ENCODE measurements around the gene C19orf81.

Gene C19orf81

DNA sequence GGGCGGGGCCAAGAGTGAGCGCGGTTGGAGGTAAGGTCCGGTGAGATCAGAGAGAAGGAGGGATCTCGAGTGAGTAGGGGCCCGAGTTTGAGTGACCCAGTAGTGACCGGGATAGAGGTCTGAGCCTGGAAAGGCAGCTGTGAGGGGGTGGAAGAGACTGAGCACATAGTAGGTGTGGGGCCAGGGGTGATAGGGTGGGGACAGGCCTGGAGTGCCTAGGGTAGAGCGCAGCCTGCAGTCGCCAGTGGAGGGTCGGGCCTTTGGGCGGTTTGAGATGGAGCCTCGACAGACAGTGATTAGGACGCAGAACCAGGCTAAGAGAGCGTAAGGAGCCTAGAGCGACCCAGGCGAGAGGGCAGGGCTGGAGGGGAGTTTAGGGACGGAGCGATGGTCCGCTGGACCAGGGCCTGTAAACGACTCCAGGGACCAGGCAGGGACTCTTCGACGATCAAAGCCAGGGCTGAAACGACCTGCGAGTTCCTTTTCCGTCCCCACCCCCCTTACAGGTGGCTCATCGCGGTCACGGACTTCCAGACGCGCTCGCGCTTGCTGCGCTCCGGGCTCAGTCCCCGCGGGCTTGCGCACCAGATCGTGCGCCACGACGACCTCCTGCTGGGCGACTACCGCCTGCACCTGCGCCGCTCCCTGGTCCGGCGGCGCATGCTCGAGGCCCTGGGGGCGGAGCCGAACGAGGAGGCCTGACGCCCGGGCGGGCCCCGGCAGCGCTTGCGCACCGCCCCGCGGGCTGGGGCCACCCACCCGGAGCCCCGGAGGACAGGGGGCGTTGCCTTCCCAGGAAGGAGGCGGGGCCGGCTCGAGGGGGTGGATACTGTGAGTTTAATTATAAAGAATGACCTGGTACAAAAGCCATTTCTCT is 9.4 kb downstream of the C19orf81 start:
- peak; percentile 39 to 62 (median 48) for DNase-seq (ENCODE audit: low read depth in 2 of 3, low spot score in 1 of 3)

DNA sequence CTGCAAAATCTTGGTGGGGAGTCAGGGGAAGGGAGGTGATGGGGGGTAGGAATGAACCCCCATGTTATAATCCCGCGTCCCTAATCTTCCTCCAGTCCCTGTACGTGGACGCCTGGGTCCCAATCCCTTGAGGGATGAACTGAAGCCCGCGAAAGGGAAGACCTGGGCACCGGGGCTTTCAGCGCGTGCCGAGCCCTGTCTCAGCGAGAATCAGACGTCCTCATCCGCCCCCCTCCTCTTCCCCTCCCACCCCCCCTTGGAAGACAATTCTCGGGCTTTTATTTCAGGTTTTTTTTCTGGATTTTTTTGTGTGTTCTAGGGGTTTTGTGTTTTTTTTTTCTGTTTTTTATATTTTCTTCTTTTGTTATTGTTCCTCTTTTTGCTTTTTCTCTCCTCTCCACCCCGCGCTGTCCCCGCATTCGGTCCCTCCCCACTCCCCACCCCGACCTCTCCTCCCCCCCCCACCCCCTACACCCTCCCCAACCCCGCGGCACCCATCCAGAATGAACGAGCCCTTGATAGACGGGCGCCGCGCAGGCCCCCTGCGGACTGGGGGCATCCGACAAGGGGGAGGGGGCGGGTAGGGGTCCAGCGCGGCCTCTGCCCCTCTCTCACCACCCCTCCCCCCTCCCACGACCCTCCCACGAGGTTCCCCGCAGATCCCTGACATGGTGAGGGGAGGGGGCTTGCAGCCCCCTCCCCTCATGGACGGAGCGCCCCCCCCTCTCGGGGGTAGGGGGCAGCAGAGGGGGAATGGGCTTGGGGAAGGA is 10.3 kb downstream of the C19orf81 start:
- DNase-seq (ENCODE audit: low read depth in 2 of 3, low spot score in 1 of 3) = no peak

DNA sequence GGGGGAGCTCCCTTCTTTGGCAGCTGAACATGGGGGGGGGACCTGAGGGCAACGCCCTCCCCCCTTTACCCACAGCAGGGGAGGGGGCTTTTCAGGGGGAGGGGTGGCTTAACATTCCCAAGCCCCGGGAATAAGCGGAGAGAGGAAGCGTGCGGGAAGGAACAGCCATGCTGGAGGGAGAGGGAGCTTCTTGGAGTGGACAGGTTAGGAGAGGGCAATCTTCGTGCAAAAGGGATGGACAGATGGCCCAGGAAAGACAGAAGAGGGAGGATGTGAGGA is 10.8 kb downstream of the C19orf81 start:
- DNase-seq (ENCODE audit: low read depth in 2 of 3, low spot score in 1 of 3) = no peak

DNA sequence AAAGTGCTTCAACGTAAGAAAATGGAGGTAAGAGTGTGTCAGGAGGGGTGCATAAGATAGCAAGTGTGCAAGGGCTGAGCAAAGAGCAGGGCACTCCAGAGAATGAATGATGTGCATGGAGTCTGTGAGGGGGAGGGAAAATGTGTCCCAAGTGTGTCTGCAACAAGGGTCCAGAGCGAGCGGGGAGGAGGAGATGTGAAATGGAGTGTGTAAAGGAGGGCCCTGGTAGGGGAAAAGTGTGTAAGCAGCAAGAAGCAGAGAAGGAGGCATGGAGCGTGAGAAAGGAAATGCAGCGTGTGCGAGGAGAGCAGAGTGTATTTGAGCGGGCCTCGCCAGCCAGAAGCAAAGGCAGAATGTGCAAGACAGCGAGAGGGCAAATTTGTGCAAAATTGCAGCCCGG is 11.8 kb downstream of the C19orf81 start:
- DNase-seq (ENCODE audit: low read depth in 2 of 3, low spot score in 1 of 3) = no peak

DNA sequence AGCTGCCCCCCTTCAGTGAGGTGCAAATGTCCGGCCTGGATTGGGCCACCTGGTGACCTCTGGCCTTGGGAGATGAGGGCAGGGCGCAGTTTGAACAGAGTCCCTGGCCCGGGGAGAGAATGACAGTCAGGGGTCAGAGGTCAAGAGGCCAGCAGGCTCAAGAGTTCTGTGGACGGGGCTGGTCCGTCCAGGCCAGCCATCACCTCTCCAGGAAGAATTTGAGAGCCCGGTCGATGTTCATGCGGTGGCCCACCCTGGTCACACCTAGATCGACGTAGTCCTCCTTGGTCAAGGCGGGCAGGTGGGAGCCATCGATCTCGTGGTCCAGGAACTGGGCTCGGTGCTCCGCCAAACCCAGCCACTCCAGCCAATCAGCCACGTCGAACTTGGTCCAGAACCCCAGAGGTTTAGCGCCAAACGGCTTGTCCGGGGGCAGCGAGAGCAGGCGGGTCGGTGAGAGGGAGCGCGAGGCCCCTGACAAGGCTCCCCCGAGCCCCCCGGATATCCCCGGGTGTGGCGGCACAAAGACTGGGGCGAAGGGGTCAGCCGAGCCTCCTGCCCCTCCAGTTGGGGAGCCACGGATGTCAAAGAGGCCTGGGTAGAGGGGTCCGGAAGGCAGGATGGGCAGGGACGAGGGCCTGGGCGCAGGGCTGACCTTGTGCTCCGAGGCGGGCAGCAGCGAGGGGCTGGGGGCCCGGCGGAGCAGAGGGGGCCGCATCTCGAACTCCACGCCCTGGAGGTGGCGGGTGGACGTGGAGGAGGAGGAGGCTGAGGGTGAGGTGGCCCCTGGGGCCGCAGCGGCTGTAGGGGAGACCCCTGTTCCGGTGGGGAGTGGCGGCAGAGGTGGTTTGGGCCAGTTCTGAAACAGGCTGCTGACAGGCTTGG is 12.8 kb downstream of the C19orf81 start:
- no peak for DNase-seq (ENCODE audit: low read depth in 2 of 3, low spot score in 1 of 3)

DNA sequence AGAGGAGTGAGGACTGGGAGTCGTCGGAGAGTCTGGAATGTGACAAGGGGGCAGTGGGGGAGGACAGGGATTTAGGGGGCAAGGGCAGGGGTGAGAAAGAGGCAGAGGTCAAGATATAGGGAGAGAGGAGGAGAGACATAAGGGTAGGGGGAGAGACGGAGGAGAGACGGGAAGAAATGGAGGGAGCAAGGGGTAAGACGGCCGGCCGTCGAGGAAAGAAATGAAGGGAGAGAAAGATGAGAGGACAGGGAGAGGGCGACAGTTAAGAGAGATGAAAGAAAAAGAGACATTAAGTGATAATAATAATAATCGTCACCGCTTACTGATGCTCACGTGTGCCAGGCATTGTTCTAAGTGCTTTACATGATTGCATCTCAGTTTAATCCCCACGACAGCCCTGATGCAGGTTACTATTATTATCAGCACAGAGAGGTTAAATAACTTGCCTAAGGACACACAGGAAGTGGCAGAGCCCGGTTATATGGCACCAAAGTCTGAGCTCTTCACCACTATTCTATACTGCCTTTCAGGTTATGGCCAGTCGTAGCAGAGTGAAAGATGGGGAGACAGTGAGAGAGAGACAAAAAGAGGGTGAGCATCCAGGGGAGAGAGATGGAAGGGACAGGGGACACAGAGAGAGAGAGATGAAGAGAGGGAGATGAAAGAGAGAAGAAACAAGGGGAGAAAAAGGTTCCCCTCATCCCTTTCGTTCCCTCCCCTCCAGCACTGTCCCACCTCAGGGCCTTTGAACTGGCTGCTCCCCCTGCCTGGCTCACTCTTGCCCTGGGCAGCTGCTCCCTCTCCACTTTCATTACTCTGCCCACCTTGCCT is 13.6 kb downstream of the C19orf81 start:
- DNase-seq (ENCODE audit: low read depth in 2 of 3, low spot score in 1 of 3) = no peak

DNA sequence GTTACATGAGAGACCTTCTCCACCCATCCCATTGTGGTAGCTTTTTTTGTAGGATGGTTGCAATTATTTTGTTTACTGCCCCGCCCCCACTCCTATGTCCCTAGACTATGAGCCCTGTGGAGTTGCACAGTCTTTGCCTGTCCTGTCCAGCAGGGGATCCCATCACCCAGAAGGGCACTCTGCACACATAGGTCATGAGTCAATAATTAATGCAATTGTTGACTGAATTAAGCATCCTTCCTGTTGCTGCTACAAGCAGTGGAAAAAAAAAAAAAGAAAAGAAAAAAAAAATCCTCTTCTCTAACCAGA is 14.2 kb downstream of the C19orf81 start:
- DNase-seq (ENCODE audit: low read depth in 2 of 3, low spot score in 1 of 3) = no peak

DNA sequence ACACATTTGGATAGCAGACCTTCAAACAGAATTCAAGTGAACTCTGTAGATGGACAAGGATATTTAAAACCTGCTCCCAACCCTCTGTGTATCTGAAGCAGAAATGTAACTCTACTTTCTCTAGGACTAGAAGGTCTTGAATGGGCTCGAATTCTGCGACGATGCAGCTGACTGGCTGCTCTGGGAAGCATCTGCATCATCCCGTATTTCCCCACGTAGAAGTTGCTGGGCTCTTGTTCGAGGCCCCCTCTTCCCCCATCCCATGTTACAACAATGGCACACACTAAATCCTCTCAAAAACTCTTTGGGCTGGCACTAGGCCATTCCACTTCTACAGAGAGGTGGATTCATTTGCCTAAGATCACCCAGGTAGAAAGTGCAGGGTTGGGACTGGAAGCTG is 15.0 kb downstream of the C19orf81 start:
- no peak for DNase-seq (ENCODE audit: low read depth in 2 of 3, low spot score in 1 of 3)

DNA sequence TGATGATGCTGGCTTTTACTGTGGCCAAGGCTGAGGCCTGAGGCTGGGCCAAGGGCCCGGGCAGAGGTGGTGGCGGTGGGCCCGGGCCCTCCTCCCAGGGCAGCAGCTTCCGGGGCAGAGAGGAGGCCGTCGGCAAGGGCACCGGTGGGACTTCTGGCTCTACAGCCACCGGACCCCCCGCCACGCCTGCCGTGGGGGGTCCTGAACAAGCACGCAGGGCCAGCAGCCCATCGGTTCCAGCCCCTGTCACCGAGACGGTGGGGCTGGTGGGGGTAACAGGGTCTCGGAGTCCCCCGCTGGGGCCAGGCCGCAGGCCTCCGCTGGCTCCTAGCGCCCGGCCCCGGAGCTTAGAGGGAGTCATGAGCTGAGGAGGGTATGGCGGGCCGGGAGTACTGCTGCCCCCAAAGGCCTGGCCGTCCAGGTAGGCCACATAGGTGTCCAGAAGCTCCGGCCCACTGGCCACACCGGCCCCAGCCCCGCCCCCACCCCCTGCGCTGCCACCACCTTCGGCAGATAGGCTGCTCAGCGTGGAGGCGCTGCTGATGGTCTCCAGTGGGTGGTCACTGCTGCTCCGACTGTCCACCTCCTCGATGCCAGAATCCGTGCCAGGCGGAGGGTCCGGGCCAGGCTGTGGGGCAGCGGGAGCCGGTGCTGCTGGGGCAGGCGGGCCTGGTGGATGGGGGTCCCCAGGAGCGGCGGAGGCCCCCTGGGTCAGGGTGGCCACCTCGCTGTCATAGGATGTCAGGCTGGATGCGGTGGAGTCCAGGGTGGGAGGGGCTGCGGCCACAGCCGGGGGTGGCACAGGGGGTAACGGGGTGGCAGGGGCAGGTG is 17.3 kb downstream of the C19orf81 start:
- no peak for DNase-seq (ENCODE audit: low read depth in 2 of 3, low spot score in 1 of 3)

DNA sequence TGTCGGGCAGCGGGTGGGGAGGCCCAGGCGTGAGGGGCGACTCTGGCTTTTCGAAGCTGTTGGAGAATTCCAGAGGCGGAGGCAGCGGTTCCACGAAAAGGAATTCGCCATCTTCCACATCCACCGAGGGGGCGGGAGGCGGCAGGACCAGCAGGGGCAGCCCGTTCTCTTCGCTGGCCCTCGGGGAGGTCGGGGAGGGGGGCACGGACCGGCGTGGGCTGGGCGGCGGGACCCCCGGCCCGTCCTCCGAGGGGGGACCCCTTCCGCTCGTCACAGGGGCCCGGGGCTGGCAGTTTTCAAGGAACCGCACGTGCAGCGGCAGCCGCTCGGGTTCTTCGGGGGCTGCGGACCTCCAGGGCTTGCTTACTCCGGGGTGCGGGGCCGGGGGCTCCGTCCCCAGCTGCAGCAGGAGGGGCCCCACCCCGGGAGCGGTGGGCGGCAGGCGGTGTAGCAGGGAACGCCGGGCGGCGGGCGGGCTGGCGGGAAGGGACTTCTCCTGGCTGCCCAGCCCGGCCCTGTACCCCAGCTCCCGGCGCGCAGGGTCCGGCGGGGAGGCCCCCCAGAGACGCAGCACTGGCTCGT is 18.0 kb downstream of the C19orf81 start:
- no peak for DNase-seq (ENCODE audit: low read depth in 2 of 3, low spot score in 1 of 3)

DNA sequence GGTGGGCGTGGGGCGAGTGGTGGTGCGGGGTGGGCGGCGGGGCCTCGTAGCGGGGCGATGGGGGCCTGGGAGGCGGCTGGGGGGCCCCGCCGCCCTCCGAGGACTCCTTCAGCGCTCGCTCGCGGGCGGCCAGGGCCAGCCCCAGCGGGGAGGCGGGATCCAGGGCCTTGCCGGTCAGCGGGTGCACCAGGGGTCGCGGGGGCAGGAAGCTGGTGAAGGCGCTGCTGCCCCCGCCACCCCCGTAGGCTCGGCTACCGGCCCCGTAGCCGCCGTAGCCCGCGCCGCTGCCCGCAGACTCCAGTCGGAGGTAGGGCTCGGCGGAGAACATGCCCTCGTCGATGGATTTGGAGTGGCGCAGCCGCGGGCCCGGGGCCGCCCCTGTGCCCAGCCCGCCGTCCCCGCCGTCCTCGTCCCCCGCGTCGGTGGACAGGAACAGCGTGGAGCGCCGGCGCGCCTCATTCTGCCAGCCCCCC is 18.6 kb downstream of the C19orf81 start:
- no peak for DNase-seq (ENCODE audit: low read depth in 2 of 3, low spot score in 1 of 3)

DNA sequence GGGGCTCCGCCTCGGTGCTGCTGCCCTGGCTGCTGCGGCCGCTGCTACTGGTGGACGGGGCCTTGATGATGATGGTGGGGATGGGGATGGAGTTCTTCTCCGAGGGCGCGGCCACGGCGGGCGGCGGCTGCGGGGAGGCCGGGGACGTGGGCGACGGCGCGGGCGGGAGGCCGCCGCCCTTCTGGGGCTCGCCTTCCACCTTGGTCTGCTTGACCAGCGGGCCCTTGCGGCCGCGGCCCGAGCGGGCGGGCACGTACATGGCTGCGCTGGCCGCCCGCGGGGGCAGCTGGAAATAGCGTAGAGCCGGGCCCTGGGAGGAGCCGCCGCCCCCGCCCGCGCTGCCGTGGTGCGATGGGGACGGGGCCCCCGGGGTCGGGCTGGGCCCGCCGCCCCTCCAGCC is 19.2 kb downstream of the C19orf81 start:
- DNase-seq (ENCODE audit: low read depth in 2 of 3, low spot score in 1 of 3) = no peak

DNA sequence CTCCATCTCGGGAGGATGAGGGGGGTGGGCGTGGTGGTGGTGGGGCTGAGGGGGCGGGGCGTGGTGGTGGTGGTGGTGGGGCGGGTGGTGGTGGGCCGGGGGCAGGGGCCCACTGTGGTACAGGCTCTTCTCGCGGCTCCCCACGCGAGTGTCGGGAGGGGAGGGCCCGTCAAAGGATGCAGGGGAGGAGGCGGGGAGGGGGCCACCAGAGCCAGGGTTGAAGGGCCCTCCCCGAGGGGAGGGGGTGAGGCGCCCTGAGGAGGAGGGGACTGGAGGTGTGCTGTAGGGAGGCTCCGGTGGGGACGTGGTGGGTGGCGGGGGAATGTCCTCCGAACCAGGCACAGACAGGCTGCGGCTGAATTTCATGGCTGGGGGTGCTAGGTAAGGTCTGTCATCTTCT is 19.6 kb downstream of the C19orf81 start:
- DNase-seq (ENCODE audit: low read depth in 2 of 3, low spot score in 1 of 3) = no peak

DNA sequence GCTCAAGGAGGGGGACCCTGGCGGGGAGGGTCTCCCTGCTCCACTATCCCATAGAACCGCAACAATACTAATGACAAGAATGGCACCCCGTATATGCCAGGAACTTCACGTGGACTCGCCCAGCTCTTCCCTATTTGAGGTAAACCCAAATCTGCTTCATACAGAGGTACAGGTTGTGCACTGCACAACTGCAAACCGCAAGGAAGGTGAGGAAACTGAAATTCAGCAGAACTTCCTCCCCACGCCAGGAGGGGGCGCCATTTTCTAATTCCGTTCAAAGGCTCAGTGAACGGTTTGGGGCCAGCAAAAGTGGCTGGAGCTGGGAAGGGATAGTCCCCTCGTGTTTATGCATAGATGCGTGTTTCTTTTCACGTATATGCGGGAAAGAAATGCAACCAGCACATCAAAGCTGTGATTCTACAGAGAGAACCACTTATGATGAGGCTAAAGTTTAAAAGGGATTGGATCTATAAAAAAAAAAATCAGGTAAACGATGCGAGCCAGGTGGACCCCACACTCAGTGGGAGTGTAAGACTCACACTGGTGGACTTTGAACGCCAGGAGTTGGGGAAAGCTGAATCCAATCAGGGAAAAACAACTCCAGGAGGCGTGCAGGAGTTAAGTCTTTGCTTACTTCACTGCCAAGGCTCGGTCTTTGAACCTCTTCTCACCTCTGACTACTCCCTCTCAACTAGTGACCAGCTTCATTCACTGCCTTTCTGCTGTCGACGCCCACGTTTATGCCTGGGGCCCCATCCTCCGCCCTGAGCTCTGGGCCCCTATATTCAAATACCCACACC is 20.3 kb downstream of the C19orf81 start:
- DNase-seq (ENCODE audit: low read depth in 2 of 3, low spot score in 1 of 3) = peak; percentile 19 to 45 (median 27)

DNA sequence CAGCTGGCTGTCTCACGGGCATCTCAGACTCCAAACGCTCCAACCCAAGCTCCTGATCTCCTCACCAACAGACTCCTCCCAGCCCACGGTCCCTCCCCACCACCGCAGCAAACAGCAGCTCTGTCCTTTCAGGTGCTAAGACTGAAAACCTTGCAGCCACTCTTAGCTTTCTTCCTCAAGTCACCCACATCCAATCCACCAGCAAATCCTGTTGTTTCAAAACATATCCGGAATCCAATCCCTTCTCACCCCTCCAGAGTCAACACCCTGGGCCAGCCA is 20.8 kb downstream of the C19orf81 start:
- DNase-seq (ENCODE audit: low read depth in 2 of 3, low spot score in 1 of 3) = no peak

DNA sequence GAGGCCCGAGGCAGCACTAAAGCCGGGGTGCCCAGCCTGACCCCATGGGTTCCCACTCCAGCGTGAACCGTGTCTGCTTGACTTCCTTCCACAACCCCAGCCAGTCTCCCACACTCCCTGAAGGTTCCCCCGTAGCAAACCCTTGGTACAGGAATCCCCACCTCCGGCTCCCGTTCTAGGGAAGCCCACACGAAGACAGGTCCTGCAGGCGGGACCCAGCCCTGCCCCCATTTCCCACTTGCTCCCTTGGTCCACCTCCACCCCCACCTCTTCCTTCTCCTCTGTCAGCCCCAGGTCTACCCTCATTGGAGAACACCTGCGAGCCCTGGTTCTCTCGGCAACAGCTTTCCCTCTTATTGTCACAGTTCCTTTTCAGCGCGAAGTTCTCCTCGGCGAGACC is 23.9 kb downstream of the C19orf81 start:
- DNase-seq (ENCODE audit: low read depth in 2 of 3, low spot score in 1 of 3) = no peak

DNA sequence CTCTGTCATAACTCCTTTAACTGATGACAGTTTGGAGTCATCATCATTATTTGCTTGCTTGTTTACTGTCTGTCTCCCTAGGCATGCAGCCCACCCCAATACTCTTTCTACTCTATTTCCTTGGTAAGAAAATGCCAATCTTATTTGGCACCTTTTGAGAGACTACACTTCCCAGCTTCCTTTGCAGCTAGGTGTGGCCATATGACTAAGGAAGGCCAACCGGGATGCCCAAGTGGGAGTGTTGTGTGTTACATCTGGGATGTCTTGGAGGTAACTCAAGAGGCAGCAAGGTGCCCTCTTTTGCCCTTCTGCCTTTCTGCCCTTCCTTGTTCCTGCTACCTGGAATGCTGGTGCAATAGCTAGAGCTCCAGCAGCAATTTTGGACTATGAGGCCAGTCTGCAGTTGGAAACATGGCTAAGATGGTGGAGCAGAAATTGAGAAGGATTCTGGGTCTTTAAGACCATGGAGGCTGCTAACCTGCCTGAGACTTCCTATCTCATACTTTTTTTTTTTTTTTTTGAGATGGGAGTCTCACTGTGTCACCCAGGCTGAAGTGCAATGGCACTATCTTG is 27.5 kb downstream of the C19orf81 start:
- DNase-seq (ENCODE audit: low read depth in 2 of 3, low spot score in 1 of 3) = no peak

DNA sequence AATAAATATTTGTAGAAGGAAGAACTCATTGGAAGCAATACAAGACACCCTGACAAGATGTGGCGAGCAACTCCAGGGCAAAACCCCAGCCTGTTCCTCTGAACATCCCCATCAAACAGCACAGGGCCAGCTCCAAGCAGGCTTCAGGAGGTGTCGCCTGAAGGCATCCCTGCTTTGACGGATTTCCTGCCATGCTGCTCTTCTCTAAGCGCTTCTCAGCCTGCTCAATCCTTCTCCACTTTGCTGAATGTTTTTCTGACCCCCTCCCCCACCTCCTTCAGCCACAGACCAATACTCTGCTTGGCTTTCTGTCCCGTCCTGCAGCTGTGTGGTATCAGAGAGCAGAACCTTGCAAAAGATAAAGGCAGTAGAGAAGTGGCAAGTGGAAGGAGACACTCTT is 28.4 kb downstream of the C19orf81 start:
- no peak for DNase-seq (ENCODE audit: low read depth in 2 of 3, low spot score in 1 of 3)

DNA sequence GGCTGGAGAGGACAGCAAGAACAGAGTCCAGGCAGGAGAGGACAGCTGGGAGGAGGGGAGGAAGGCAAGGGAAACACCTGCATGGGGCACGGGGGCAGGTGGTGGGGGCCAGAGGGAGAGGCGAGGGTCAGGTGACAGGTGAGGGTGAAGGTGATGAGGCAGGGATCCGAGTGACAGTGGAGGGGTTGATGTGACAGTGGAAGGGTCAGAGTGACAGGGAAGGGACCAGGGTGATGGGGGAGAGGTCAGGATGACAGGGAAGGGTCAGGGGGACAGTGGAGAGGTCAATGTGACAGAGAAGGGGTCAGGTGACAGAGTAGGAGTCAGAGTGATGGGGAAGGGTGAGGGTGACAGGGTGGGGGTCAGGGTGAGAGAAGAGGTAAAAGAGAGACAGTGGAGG is 29.1 kb downstream of the C19orf81 start:
- no peak for DNase-seq (ENCODE audit: low read depth in 2 of 3, low spot score in 1 of 3)
